Measurements from ENCODE around the gene P4HA2. TPM values are rescaled to one million over a fixed set of nuclear protein-coding genes. Genes with fewer than 3 reads are reported as not detected.

Gene P4HA2
- total and polyA plus RNA-seq, 2 of the 8 experiments (the other 6 are each of a cell fraction or from before 2014, with no cell fraction given), result 7.4 to 9.3 TPM

- H2BK20ac ChIP-seq (ENCODE audit: low read length), result no peak overlapping the region
- POLR2A ChIA-PET (ENCODE audit: partially characterized antibody), result no interaction called here
These were observed 77.1 kb downstream of the P4HA2 start for GRCh38 chr5:132150565-132150964.

More at GRCh38 chr5:132150565-132150964, 77.1 kb downstream of the P4HA2 start:
- no peak overlapping the region for H3K14ac ChIP-seq (ENCODE audit: insufficient read length)
- H3K23me2 ChIP-seq (ENCODE audit: low read depth, low read length), result no peaks in the 10 kb centered on the region
- H3K36me3 ChIP-seq (ENCODE audit: control insufficient read depth in 2 of 4, insufficient read depth in 4 of 4, low read length in 3 of 4), result no peaks in the 10 kb centered on the region
- H2BK12ac ChIP-seq (ENCODE audit: low read depth, low read length), result no peak overlapping the region
- H2BK120ac ChIP-seq (replicated peaks; ENCODE audit: low read depth, low read length), result no peak overlapping the region
- no peak overlapping the region for H2AFZ ChIP-seq (ENCODE audit: low read length)
- H2BK5ac ChIP-seq (ENCODE audit: low read depth, low read length), result no peak overlapping the region
- H3K27me3 ChIP-seq (replicated peaks in 1 of 4; ENCODE audit: control insufficient read depth in 3 of 4, extremely low read depth in 1 of 4, insufficient read depth in 3 of 4, low read length in 3 of 4), result no peaks in the 10 kb centered on the region; a peak in 1 of 7 replicates
- no peak overlapping the region for H3K4me3 ChIP-seq (ENCODE audit: extremely low read depth in 1 of 4, insufficient read depth in 2 of 4, low read depth in 3 of 4, low read length in 4 of 4)
- H3K4me1 ChIP-seq (replicated peaks in 1 of 4; ENCODE audit: control insufficient read depth in 3 of 4, insufficient read depth in 4 of 4, low read length in 3 of 4), result no peaks in the 10 kb centered on the region
- 83% methylated on average over 1 of the region's 2 CpGs; no CpG with 5 or more reads in 1 of the 2 experiments for WGBS, 2 experiments (ENCODE audit: extremely low coverage in 1 of 2, insufficient coverage in 1 of 2, insufficient read length in 1 of 2, insufficient replicate concordance in 2 of 2, low coverage in 1 of 2, low lambda C conversion rate in 2 of 2, missing lambda C conversion rate in 1 of 2)
- H4K5ac ChIP-seq (ENCODE audit: insufficient read length, low read depth, low read length), result no peak overlapping the region
- H3K23ac ChIP-seq (ENCODE audit: insufficient read length), result no peak overlapping the region
- no peak overlapping the region for H3K4me2 ChIP-seq (ENCODE audit: insufficient read depth in 1 of 2, low read depth in 2 of 2, low read length in 2 of 2)
- H2AK5ac ChIP-seq (ENCODE audit: low read depth, low read length), result no peak overlapping the region
- no peak for DNase-seq (ENCODE audit: low read depth in 1 of 2, low spot score in 2 of 2)
- no peak overlapping the region for H4K91ac ChIP-seq (replicated peaks; ENCODE audit: insufficient read length, low read length)
- no peak overlapping the region for H3K27ac ChIP-seq (ENCODE audit: low read depth, low read length)
- no peak for TF ChIP-seq JUND (IDR thresholded peaks at IDR 0.05; ENCODE audit: low read length)
- no peak for TF ChIP-seq JUN (IDR thresholded peaks at IDR 0.05; ENCODE audit: low read depth, low read length)
- no peak for TF ChIP-seq EZH2 (IDR thresholded peaks at IDR 0.05; ENCODE audit: low read depth, low read length, severe bottlenecking)
- no peak for TF ChIP-seq CHD2 (IDR thresholded peaks at IDR 0.05; ENCODE audit: low read length)
- no peak for TF ChIP-seq ZNF274 (IDR thresholded peaks at IDR 0.05; ENCODE audit: borderline replicate concordance, extremely low read depth, low read length)
- no peak for TF ChIP-seq PHF8 (conservative IDR thresholded peaks at IDR 0.05; ENCODE audit: low read depth, low read length)
- TF ChIP-seq SP1 (IDR thresholded peaks at IDR 0.05; ENCODE audit: low read depth, low read length), result no peak
- no peak for TF ChIP-seq BCL11A (IDR thresholded peaks at IDR 0.05; ENCODE audit: low read depth in 2 of 2, low read length in 2 of 2)
- H4K8ac ChIP-seq (ENCODE audit: extremely low read depth, insufficient read depth, low read length), result no peak overlapping the region
- H3K79me1 ChIP-seq (ENCODE audit: low read depth, low read length), result no peaks in the 10 kb centered on the region
- H2BK15ac ChIP-seq (ENCODE audit: low read length), result no peak overlapping the region
- no peak overlapping the region for H3K18ac ChIP-seq (ENCODE audit: extremely low read depth, low read length)
- no peaks in the 10 kb centered on the region for H4K20me1 ChIP-seq (replicated peaks in 1 of 2; ENCODE audit: control insufficient read depth in 1 of 2, insufficient read depth in 2 of 2, low read length in 2 of 2)
- no peak for FAIRE-seq
- no peak overlapping the region for H3K9ac ChIP-seq (replicated peaks in 1 of 4; ENCODE audit: extremely low read depth in 1 of 4, low read depth in 3 of 4, low read length in 3 of 4)
- CTCF ChIA-PET (ENCODE audit: partially characterized antibody), result no interaction called here
- no peak overlapping the region for H3K4ac ChIP-seq (replicated peaks; ENCODE audit: insufficient read length, low read depth, low read length)
- H3K56ac ChIP-seq (replicated peaks; ENCODE audit: insufficient read length, low read depth, low read length), result no peak overlapping the region
- no peaks in the 10 kb centered on the region for H3K79me2 ChIP-seq (ENCODE audit: control insufficient read depth in 1 of 2, insufficient read depth in 2 of 2, low read length in 2 of 2)
- peaks cover 0 to 4% of the 10 kb centered on the region in 2 experiments; a peak in 1 of 4 replicates for H3K9me3 ChIP-seq (ENCODE audit: insufficient read depth in 2 of 2, low read depth in 1 of 2, low read length in 1 of 2)

Data from H1 (cell line).